Measurements from ENCODE around the gene BTBD10.
A peak's percentile ranks its signal among the peaks of the same experiment; 100 is the strongest.

BTBD10 gene

GRCh38 chr11:13375798-13376197, 87.2 kb downstream of the BTBD10 start:
- no peak for DNase-seq (ENCODE audit: low read depth in 2 of 2)

GRCh38 chr11:13373216-13373615, 89.8 kb downstream of the BTBD10 start:
- DNase-seq (ENCODE audit: low read depth in 2 of 2): no peak

- no peak for DNase-seq (ENCODE audit: low read depth in 2 of 2)
Observed at GRCh38 chr11:13368041-13368446, 95.0 kb downstream of the BTBD10 start.

GRCh38 chr11:13367115-13367514, 95.9 kb downstream of the BTBD10 start:
- DNase-seq (ENCODE audit: low read depth in 2 of 2): no peak

- no peak for DNase-seq (ENCODE audit: low read depth in 2 of 2)
Observed at GRCh38 chr11:13366266-13367026, 96.6 kb downstream of the BTBD10 start.

GRCh38 chr11:13364388-13364787, 98.6 kb downstream of the BTBD10 start:
- DNase-seq (ENCODE audit: low read depth in 2 of 2): no peak

GRCh38 chr11:13362596-13363109, 100.4 kb downstream of the BTBD10 start:
- no peak for DNase-seq (ENCODE audit: low read depth in 2 of 2)

GRCh38 chr11:13358596-13359270, 104.3 kb downstream of the BTBD10 start:
- no peak for DNase-seq (ENCODE audit: low read depth in 2 of 2)

- no peak for DNase-seq (ENCODE audit: low read depth in 2 of 2)
Observed at GRCh38 chr11:13357232-13357631, 105.8 kb downstream of the BTBD10 start.

GRCh38 chr11:13355191-13355590, 107.8 kb downstream of the BTBD10 start:
- no peak for DNase-seq (ENCODE audit: low read depth in 2 of 2)

- no peak for DNase-seq (ENCODE audit: low read depth in 2 of 2)
Observed at GRCh38 chr11:13354335-13354734, 108.7 kb downstream of the BTBD10 start.

- DNase-seq (ENCODE audit: low read depth in 2 of 2): no peak
Observed at GRCh38 chr11:13352711-13353110, 110.3 kb downstream of the BTBD10 start.

- DNase-seq (ENCODE audit: low read depth in 2 of 2): no peak
Observed at GRCh38 chr11:13349581-13349980, 113.4 kb downstream of the BTBD10 start.

- DNase-seq (ENCODE audit: low read depth in 2 of 2): no peak
Observed at GRCh38 chr11:13349046-13349445, 114.0 kb downstream of the BTBD10 start.

- no peak for DNase-seq (ENCODE audit: low read depth in 2 of 2)
Observed at GRCh38 chr11:13348305-13348704, 114.7 kb downstream of the BTBD10 start.

- DNase-seq (ENCODE audit: low read depth in 2 of 2): no peak
Observed at GRCh38 chr11:13347901-13348300, 115.1 kb downstream of the BTBD10 start.

- no peak for DNase-seq (ENCODE audit: low read depth in 2 of 2)
Observed at GRCh38 chr11:13346470-13346869, 116.6 kb downstream of the BTBD10 start.

GRCh38 chr11:13344818-13345217, 118.2 kb downstream of the BTBD10 start:
- no peak for DNase-seq (ENCODE audit: low read depth in 2 of 2)

- peak; percentile 35 to 41 for DNase-seq (ENCODE audit: low read depth in 2 of 2)
Observed at GRCh38 chr11:13343931-13344717, 118.9 kb downstream of the BTBD10 start.

GRCh38 chr11:13343067-13343466, 120.0 kb downstream of the BTBD10 start:
- no peak for DNase-seq (ENCODE audit: low read depth in 2 of 2)

GRCh38 chr11:13341026-13341425, 122.0 kb downstream of the BTBD10 start:
- DNase-seq (ENCODE audit: low read depth in 2 of 2): no peak

Data from activated CD8-positive, alpha-beta memory T cell treated with anti-CD3 and anti-CD28 coated beads for 4 hours (primary cell).